Skin epidermis (tissue), 12 donors: ENCODE measurements around the gene SGCA.

Experiments
- H3K27ac ChIP-seq, 21 experiments: fragments of 200-600 bp; sonication (generic) in 11 of 21; one replicate each; pipeline ENCODE4 v1.5.0; 2020; ENCODE audit warnings: mild to moderate bottlenecking in 3 of 21, inconsistent platforms in 2 of 21, moderate library complexity in 2 of 21
- H3K4me3 ChIP-seq, 7 experiments: fragments of 200-600 bp; sonication (generic) in 2 of 7; one replicate each; pipeline ENCODE4 v1.5.0; 2020; ENCODE audit warnings: inconsistent platforms in 2 of 7, mild to moderate bottlenecking in 2 of 7, moderate library complexity in 1 of 7

Gene SGCA

GRCh38 chr17:50165867-50166517 is at the start of gene SGCA:
Gene SGCA (plus strand): TSS chr17:50166005. CDS start chr17:50166041, 36 bp downstream.
- H3K4me3 ChIP-seq = no peak within 1 kb of the TSS
- H3K27ac ChIP-seq = peak within 1 kb of the TSS in 7 of 21 experiments; percentile 7 to 79 (median 44)

GRCh38 chr17:50117202-50118051 is 48.4 kb upstream of the SGCA start:
- Histone ChIP-seq H3K4me3 (peak overlapping the region in 1 of 7 experiments; percentile 12), H3K27ac (no peak overlapping the region)

- Histone ChIP-seq H3K27ac (no peak overlapping the region), H3K4me3 (no peak overlapping the region)
Measured at GRCh38 chr17:50118076-50118827, 47.6 kb upstream of the SGCA start.

GRCh38 chr17:50118828-50119218 is 47.0 kb upstream of the SGCA start:
- H3K27ac ChIP-seq = no peak overlapping the region

GRCh38 chr17:50120475-50121253 is 45.1 kb upstream of the SGCA start:
- no peak overlapping the region for H3K27ac ChIP-seq
- no peak overlapping the region for H3K4me3 ChIP-seq

More at GRCh38 chr17:50118828-50119218, 47.0 kb upstream of the SGCA start:
- H3K4me3 ChIP-seq = no peak overlapping the region

- H3K27ac ChIP-seq = no peak overlapping the region
- H3K4me3 ChIP-seq = no peak overlapping the region
Measured at GRCh38 chr17:50122945-50123344, 42.9 kb upstream of the SGCA start.

- H3K27ac ChIP-seq = peak overlapping the region in 2 of 21 experiments; percentile 24 to 37
- H3K4me3 ChIP-seq = no peak overlapping the region
Measured at GRCh38 chr17:50123649-50124349, 42.0 kb upstream of the SGCA start.

GRCh38 chr17:50125420-50125997 is 40.3 kb upstream of the SGCA start:
- H3K4me3 ChIP-seq = no peak overlapping the region
- H3K27ac ChIP-seq = no peak overlapping the region

GRCh38 chr17:50127697-50128361 is 38.0 kb upstream of the SGCA start:
- Histone ChIP-seq H3K27ac (no peak overlapping the region), H3K4me3 (no peak overlapping the region)

GRCh38 chr17:50128441-50129352 is 37.1 kb upstream of the SGCA start:
- Histone ChIP-seq H3K4me3 (peak overlapping the region in 6 of 7 experiments; percentile 37 to 42 (median 39)), H3K27ac (peak overlapping the region in 2 of 21 experiments; percentile 44 to 57)

GRCh38 chr17:50129353-50129727 is 36.5 kb upstream of the SGCA start:
- H3K4me3 ChIP-seq = peak overlapping the region; percentile 28 to 42 (median 39)
- H3K27ac ChIP-seq = peak overlapping the region in 4 of 21 experiments; percentile 14 to 57 (median 42)

GRCh38 chr17:50129728-50130558 is 35.9 kb upstream of the SGCA start, which contains the start of gene SAMD14:
Gene SAMD14 (minus strand): TSS chr17:50130160. CDS start chr17:50124959, 5,201 bp downstream.
- peak within 1 kb of the TSS in 5 of 21 experiments; percentile 14 to 57 (median 41) for H3K27ac ChIP-seq
- H3K4me3 ChIP-seq = peak within 1 kb of the TSS; percentile 28 to 42 (median 39)

GRCh38 chr17:50130559-50131305 is 35.1 kb upstream of the SGCA start:
- Histone ChIP-seq H3K4me3 (peak overlapping the region in 4 of 7 experiments; percentile 39 to 42 (median 40)), H3K27ac (no peak overlapping the region)

- Histone ChIP-seq H3K27ac (peak overlapping the region in 2 of 21 experiments; percentile 44 to 49), H3K4me3 (no peak overlapping the region)
Measured at GRCh38 chr17:50132104-50132794, 33.6 kb upstream of the SGCA start.
